T-helper 17 cell (primary cell): ENCODE data around the gene BNIP5. TPM values are rescaled to one million over a fixed set of nuclear protein-coding genes. Genes with fewer than 3 reads are reported as not detected.
A peak's percentile ranks its signal among the peaks of the same experiment; 100 is the strongest.
"Not testable (repeated sequence)": the region's sequence is repeated elsewhere in the genome, so short reads cannot be mapped to it uniquely, and the experiment has no call there.

Experiments
- ATAC-seq: fragments of 150-1000 bp; cut with Tn5 transposase; 2 replicates; pipeline ENCODE4 v1.10.0; 2021; ENCODE audit warnings: mild to moderate bottlenecking, moderate library complexity
- DNase-seq, 3 donors: peaks; one replicate each; pipeline versions ENCODE4 v3.0.0 to v3.0.0-alpha.2; 2020 to 2021
- H3K9me3 ChIP-seq: one replicate; pipeline ENCODE4 v1.7.0; 2013; ENCODE audit warnings: low read length, mild to moderate bottlenecking; ENCODE audit not compliant: control insufficient read depth, poor library complexity, severe bottlenecking
- H3K27ac Mint-ChIP-seq: one replicate; pipeline ENCODE4 v1.8.0; 2022; ENCODE audit warnings: mild to moderate bottlenecking, moderate library complexity, mixed read lengths
- H3K27me3 Mint-ChIP-seq: one replicate; pipeline ENCODE4 v1.8.0; 2022; ENCODE audit warnings: mixed read lengths
- H3K36me3 Mint-ChIP-seq: one replicate; pipeline ENCODE4 v1.8.0; 2022; ENCODE audit warnings: low read depth, mixed read lengths
- H3K4me1 Mint-ChIP-seq: one replicate; pipeline ENCODE4 v1.8.0; 2022; ENCODE audit warnings: mild to moderate bottlenecking, mixed read lengths
- H3K4me3 Mint-ChIP-seq: one replicate; pipeline ENCODE4 v1.8.0; 2022; ENCODE audit warnings: mild to moderate bottlenecking, moderate library complexity, mixed read lengths
- total RNA-seq, 4 donors: library from RNA in 2 of 4; stranded (reverse) in 2 of 4; gene quantifications; one replicate each; pipeline ENCODE4 v1.2.3 and lab custom pipeline; 2022 to 2026

The BNIP5 gene
- total RNA-seq, 2 donors from 2014 or later, result not detected

DNA sequence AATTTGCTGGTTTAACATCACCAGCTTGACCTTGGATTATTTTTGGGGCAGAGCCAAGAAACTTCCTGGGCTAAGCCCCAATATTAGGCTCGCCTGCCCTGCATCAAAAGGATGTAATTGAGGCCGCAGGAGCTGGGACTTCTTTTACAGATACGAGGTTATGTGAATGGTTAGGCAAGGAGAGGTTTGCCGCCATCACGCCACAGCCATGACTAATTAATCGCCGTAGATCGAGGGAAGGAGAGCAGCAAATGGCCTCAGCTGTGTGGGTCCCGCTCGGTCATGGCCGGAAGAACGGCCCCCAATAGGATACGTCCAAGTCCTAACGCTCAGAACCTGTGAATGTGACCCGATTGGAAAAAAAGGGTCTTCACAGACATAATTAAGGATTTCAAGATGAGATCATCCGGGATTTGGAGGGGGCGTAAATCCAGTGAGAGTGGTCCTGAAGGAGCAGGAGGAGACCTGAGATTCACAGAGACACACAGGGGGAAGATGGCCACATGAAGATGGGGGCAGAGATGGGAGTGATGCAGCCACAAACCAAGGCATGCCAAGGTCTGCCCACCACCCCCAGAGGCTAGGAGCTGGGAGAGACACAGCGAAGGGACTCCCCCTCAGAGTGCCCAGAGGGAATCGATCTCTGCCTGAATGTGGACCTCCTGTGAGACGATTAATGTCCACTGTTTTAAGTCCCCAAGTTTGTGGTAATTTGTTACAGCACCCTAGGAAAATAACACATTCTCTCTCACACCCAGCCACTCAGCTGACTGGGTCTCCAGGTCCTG is 10.0 kb upstream of the BNIP5 start:
- DNase-seq (no peak), ATAC-seq (no peak)
- Mint-ChIP-seq H3K36me3 (no peaks in the 10 kb centered on the region), H3K27ac (no peak overlapping the region), H3K4me3 (no peak overlapping the region), H3K27me3 (peaks cover 16% of the 10 kb centered on the region), H3K4me1 (no peaks in the 10 kb centered on the region)
- no peaks in the 10 kb centered on the region for H3K9me3 ChIP-seq

DNA sequence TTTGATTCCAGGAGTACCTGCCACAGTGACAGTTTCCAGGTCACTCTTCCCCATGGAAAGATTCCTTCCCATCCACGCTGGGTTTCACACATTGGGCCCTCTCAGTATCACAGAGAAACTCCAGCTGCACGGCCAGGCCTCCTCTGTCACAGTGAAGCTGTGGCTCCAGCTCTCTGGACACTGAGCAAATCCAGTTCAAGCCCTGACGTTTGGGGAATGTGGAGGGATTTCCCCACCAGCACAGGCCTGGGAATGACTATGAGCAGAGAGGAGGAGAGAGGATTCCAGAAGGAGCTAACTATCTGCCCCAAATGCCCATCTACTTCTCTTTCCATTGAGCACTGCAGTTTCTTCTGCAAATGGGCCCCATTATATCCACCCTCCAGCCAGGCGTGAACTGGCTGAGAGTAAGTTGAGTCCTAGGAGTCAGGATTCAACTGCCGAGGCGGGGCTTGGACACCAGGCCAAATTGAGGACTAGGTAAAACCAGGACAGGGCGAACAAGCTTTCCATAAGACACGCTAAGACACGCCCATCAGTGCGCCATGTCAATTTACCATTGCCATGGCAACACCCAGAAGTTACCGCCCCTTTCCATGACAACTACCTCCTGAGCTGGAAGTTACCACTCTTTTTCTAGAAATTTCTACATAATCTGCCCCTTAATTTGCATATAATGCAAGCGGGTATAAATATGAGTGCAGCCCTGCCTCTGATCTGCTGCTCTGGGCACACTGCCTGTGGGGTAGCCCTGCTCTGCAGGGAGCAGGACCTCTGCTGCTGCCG is 9.2 kb upstream of the BNIP5 start:
- ATAC-seq, result no peak

DNA sequence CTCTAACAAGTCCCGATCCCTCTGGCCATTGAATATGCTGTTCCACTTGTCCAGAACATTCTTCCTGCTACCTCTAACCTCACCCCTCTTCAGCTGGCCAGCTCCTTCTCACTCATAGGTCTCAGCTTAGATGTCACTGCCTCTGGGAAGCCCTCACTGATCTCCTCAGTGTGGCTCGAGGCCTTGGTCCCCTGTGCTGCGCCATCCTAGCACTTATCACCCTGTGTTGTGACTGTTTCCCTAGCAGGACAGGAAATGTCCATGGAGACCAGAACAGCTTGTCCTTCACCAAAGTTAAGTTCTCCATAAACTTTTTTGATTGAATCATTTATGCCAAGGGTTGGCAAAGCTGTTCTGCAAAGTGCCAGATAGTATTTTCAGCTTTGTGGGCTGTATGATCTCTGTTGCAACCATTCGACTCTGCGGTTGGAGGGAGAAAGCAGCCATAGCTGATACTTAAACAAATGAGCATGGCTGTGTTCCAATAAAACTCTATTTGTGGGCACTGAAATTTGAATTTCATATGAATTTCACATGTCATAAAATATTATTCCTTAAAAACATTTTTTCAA is 6.5 kb upstream of the BNIP5 start:
- Mint-ChIP-seq H3K27me3 (peaks cover 27% of the 10 kb centered on the region), H3K4me1 (peaks cover 6% of the 10 kb centered on the region), H3K4me3 (no peak overlapping the region), H3K27ac (no peak overlapping the region), H3K36me3 (peaks cover 2% of the 10 kb centered on the region)
- DNase-seq, result no peak
- ATAC-seq, result no peak
- no peaks in the 10 kb centered on the region for H3K9me3 ChIP-seq

More for the DNA sequence above, 9.2 kb upstream of the BNIP5 start:
- Mint-ChIP-seq H3K27ac (no peak overlapping the region), H3K27me3 (peaks cover 18% of the 10 kb centered on the region), H3K4me3 (no peak overlapping the region), H3K36me3 (no peaks in the 10 kb centered on the region), H3K4me1 (peaks cover under 1% of the 10 kb centered on the region)
- no peak for DNase-seq
- H3K9me3 ChIP-seq, result no peaks in the 10 kb centered on the region

GRCh38 chr6:36340618-36341454 is 4.1 kb upstream of the BNIP5 start:
- Mint-ChIP-seq H3K4me3 (peak overlapping the region; percentile 80), H3K27ac (no peak overlapping the region), H3K36me3 (peaks cover 2% of the 10 kb centered on the region), H3K4me1 (peaks cover 13% of the 10 kb centered on the region), H3K27me3 (peaks cover 28% of the 10 kb centered on the region)
- ATAC-seq (peak; percentile 77), DNase-seq (peak; percentile 49 to 66 (median 57))
- no peaks in the 10 kb centered on the region for H3K9me3 ChIP-seq

- Mint-ChIP-seq H3K36me3 (peaks cover 2% of the 10 kb centered on the region), H3K4me1 (peaks cover 13% of the 10 kb centered on the region), H3K27me3 (peaks cover 33% of the 10 kb centered on the region), H3K27ac (no peak overlapping the region), H3K4me3 (no peak overlapping the region)
- ATAC-seq (no peak), DNase-seq (no peak)
- no peaks in the 10 kb centered on the region for H3K9me3 ChIP-seq
These were observed 3.6 kb upstream of the BNIP5 start for GRCh38 chr6:36340306-36340617.

- H3K4me3 Mint-ChIP-seq, result no peak overlapping the region
- peaks cover 45% of the 10 kb centered on the region for H3K27me3 Mint-ChIP-seq
- no peak for DNase-seq
- no peaks in the 10 kb centered on the region for H3K9me3 ChIP-seq
- H3K27ac Mint-ChIP-seq, result no peak overlapping the region
- H3K4me1 Mint-ChIP-seq, result peaks cover 13% of the 10 kb centered on the region
- peaks cover 5% of the 10 kb centered on the region for H3K36me3 Mint-ChIP-seq
- ATAC-seq, result no peak
These were observed 2.5 kb upstream of the BNIP5 start for GRCh38 chr6:36339146-36339545.

DNA sequence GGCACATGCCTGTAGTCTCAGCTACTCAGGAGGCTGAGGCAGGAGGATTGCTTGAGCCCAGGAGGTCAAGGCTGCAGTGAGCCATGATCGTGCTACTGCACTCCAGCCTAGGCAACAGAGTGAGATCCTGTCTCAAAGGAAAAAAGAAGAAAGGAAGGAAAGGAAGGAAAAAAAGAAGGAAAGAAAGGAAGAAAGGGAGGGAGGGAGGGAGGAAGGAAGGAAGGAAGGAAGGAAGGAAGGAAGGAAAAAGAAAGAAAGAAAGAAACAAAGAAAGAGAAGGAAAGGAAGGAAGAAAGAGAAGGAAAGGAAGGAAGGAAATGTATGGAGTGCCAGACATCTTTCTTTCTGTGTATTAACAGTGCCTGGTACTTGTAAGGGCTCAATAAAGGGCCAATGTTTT is 1.5 kb upstream of the BNIP5 start:
- not testable (repeated sequence) for H3K9me3 ChIP-seq, ATAC-seq, H3K36me3 Mint-ChIP-seq, H3K4me3 Mint-ChIP-seq, DNase-seq
- peaks cover 13% of the 10 kb centered on the region for H3K4me1 Mint-ChIP-seq
- peaks cover 52% of the 10 kb centered on the region for H3K27me3 Mint-ChIP-seq
- peak overlapping the region; percentile 75 for H3K27ac Mint-ChIP-seq

- H3K4me3 Mint-ChIP-seq, result no peak overlapping the region
- H3K27ac Mint-ChIP-seq, result peak overlapping the region; percentile 75
- peaks cover 5% of the 10 kb centered on the region for H3K36me3 Mint-ChIP-seq
- peaks cover 52% of the 10 kb centered on the region for H3K27me3 Mint-ChIP-seq
- no peak for ATAC-seq
- peaks cover 13% of the 10 kb centered on the region for H3K4me1 Mint-ChIP-seq
- no peaks in the 10 kb centered on the region for H3K9me3 ChIP-seq
- no peak for DNase-seq
These were observed 1.1 kb upstream of the BNIP5 start for GRCh38 chr6:36337814-36338213.

DNA sequence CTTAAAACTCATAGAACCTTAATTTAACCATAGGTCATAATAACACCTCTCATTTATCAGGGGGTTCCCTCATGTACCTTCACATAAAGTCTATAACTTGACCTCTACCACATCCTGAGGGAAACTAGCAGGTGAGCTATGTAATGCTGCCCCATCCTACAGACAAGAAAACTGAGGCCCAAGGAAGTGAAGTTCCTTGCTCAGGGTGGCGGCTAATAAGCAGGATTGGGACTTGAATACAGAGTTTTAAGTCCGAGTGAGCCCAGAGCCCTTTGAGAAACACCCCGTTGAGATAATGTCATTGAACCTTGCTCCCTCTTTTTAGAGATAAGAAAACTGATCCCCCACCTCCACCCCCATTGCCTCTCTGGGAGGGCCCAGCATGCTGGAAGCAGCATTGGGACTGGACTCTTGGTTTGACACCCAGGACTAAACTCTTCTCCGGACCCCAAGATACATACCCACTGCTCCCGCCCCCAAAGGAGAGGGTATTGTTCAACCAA is 429 bp downstream of the BNIP5 start:
- Mint-ChIP-seq H3K36me3 (peaks cover 10% of the 10 kb centered on the region), H3K4me3 (no peak overlapping the region), H3K4me1 (peaks cover 18% of the 10 kb centered on the region), H3K27ac (peak overlapping the region; percentile 75), H3K27me3 (peaks cover 63% of the 10 kb centered on the region)
- no peaks in the 10 kb centered on the region for H3K9me3 ChIP-seq
- ATAC-seq, result no peak
- no peak for DNase-seq

DNA sequence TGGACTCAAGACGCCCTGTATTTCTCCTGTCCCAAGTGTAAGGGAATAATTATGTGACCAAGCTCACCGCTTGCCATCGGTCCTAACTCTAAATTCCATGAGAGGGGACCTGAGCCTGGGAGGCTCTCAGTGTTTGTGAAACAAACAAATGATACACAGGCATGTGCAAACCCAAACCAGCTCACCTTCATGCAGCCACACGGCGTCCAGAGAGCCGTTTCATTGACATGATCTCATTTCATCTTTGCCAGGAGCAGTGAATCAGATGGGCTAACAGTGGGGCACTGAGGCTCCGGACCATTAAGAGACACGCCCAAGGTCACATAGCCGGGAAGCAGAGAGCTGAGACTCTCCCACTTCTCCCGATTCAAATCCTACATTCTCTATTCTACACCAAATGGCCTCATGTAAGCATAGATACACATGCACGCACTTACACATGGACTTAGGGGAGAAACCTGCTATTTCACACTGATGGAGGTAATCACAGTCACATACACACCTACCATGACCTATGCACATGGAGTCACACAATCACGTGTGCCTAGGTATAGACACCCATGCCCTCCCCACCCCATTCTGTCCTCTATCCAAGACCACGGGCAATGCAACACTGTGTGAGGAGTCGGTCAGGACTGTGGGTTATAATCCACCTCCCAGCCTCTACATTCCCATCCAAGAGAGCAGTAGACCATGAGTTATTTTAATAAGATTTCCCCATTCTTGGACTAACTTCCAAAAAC is 1.1 kb downstream of the BNIP5 start:
- Mint-ChIP-seq H3K27ac (peak overlapping the region; percentile 51), H3K27me3 (peaks cover 58% of the 10 kb centered on the region), H3K4me3 (no peak overlapping the region), H3K4me1 (peaks cover 14% of the 10 kb centered on the region), H3K36me3 (peaks cover 10% of the 10 kb centered on the region)
- ATAC-seq, result no peak
- no peaks in the 10 kb centered on the region for H3K9me3 ChIP-seq
- no peak for DNase-seq

- DNase-seq (no peak), ATAC-seq (no peak)
- no peaks in the 10 kb centered on the region for H3K9me3 ChIP-seq
- H3K36me3 Mint-ChIP-seq, result peaks cover 10% of the 10 kb centered on the region
- H3K4me3 Mint-ChIP-seq, result no peak overlapping the region
- peaks cover 52% of the 10 kb centered on the region for H3K27me3 Mint-ChIP-seq
- peak overlapping the region; percentile 51 for H3K27ac Mint-ChIP-seq
- peaks cover 14% of the 10 kb centered on the region for H3K4me1 Mint-ChIP-seq
These were observed 1.7 kb downstream of the BNIP5 start for GRCh38 chr6:36334832-36335459.
